SK-N-SH (cell line): ENCODE data around the gene SNX32. TPM values are rescaled to one million over a fixed set of nuclear protein-coding genes. Genes with fewer than 3 reads are reported as not detected.

Experiments used
- CTCF ChIA-PET: fragments of 300-600, 350-600 bp; formaldehyde crosslinking; extraction: SDS; loops from one replicate; lab custom pipeline; 2021; lab: Yijun Ruan, JAX
- POLR2A ChIA-PET: fragments of 350-600 bp; sonication (Branson Sonifier 250); formaldehyde crosslinking; extraction: SDS; loops from one replicate; lab custom pipeline; 2020; ENCODE audit warnings: antibody characterized with exemption, inconsistent platforms; lab: Yijun Ruan, JAX
- DNase-seq: peaks from one replicate; pipeline ENCODE4 v3.0.0; 2012
- H2AFZ ChIP-seq: fragments of 200-600 bp; sonication (generic); 2 replicates; pipeline ENCODE4 v1.8.1; 2016; ENCODE audit warnings: antibody characterized with exemption, mild to moderate bottlenecking, low read depth
- H3F3A ChIP-seq: fragments of 200-600 bp; sonication (generic); replicated peaks from 2 replicates; pipeline ENCODE3; 2016; ENCODE audit warnings: antibody characterized with exemption, mild to moderate bottlenecking; ENCODE audit not compliant: insufficient read depth
- H3K27ac ChIP-seq, 2 experiments: fragments of 200-500 bp in 1 of 2; fragments of 200-600 bp in 1 of 2; sonication (Bioruptor generic) in 1 of 2; sonication (generic), shearing (Covaris generic) in 1 of 2; 2 replicates each; pipeline versions ENCODE4 v1.5.1 to v1.6.1; 2014 to 2016; ENCODE audit warnings: low read depth in 2 of 2, inconsistent platforms in 1 of 2, low read length in 1 of 2, mild to moderate bottlenecking in 1 of 2, mixed read lengths in 1 of 2
- H3K27me3 ChIP-seq: fragments of 200-600 bp; sonication (generic), shearing (Covaris generic); 2 replicates; pipeline ENCODE4 v1.6.1; 2016; ENCODE audit warnings: mixed run types; ENCODE audit not compliant: insufficient read depth
- H3K36me3 ChIP-seq, 2 experiments: fragments of 200-500 bp in 1 of 2; fragments of 200-600 bp in 1 of 2; sonication (Bioruptor generic) in 1 of 2; sonication (generic) in 1 of 2; replicated peaks in 1 of 2; 2 replicates each; pipeline versions ENCODE3 to v1.5.1; 2014 to 2016; ENCODE audit warnings: low read length in 1 of 2, mild to moderate bottlenecking in 1 of 2; ENCODE audit not compliant: insufficient read depth in 2 of 2, control insufficient read depth in 1 of 2
- H3K4me1 ChIP-seq, 2 experiments: fragments of 200-500 bp in 1 of 2; fragments of 200-600 bp in 1 of 2; sonication (Bioruptor generic) in 1 of 2; sonication (generic), shearing (Covaris generic) in 1 of 2; 2 replicates each; pipeline versions ENCODE4 v1.5.1 to v1.6.1; 2014 to 2016; ENCODE audit warnings: low read depth in 1 of 2, low read length in 1 of 2, mixed run types in 1 of 2; ENCODE audit not compliant: insufficient read depth in 2 of 2, control insufficient read depth in 1 of 2
- H3K4me2 ChIP-seq: fragments of 200-600 bp; sonication (generic), shearing (Covaris generic); 2 replicates; pipeline ENCODE4 v1.6.1; 2017; ENCODE audit warnings: mixed run types
- H3K4me3 ChIP-seq, 2 experiments: fragments of 200-500 bp in 1 of 2; fragments of 200-600 bp in 1 of 2; sonication (Bioruptor generic) in 1 of 2; sonication (generic), shearing (Covaris generic) in 1 of 2; 2 replicates each; pipeline versions ENCODE4 v1.5.1 to v1.8.1; 2014 to 2016; ENCODE audit warnings: low read depth in 2 of 2, inconsistent platforms in 1 of 2, low read length in 1 of 2, mild to moderate bottlenecking in 1 of 2, mixed read lengths in 1 of 2, moderate library complexity in 1 of 2
- H3K79me2 ChIP-seq: fragments of 200-600 bp; sonication (generic); 2 replicates; pipeline ENCODE4 v1.8.1; 2017; ENCODE audit warnings: mild to moderate bottlenecking; ENCODE audit not compliant: insufficient read depth
- H3K9ac ChIP-seq: fragments of 200-600 bp; sonication (generic); 2 replicates; pipeline ENCODE4 v1.6.1; 2017; ENCODE audit warnings: mixed run types
- H3K9me2 ChIP-seq: fragments of 200-600 bp; sonication (generic); 2 replicates; pipeline ENCODE4 v1.6.1; 2017; ENCODE audit warnings: mixed run types
- H3K9me3 ChIP-seq: fragments of 200-600 bp; sonication (generic); 2 replicates; pipeline ENCODE4 v1.6.1; 2017; ENCODE audit warnings: mixed run types, mild to moderate bottlenecking, moderate library complexity
- H4K20me1 ChIP-seq: fragments of 200-600 bp; sonication (generic); 2 replicates; pipeline ENCODE4 v1.6.1; 2017; ENCODE audit warnings: mild to moderate bottlenecking, mixed run types; ENCODE audit not compliant: insufficient read depth
- CHD2 ChIP-seq: fragments of 150-350 bp; IDR thresholded peaks from 2 replicates; pipeline ENCODE4 v1.6.1; 2018; ENCODE audit warnings: low read length; ENCODE audit not compliant: partially characterized antibody
- GATA2 ChIP-seq: sonication (generic); formaldehyde crosslinking; IDR thresholded peaks from 2 replicates; pipeline ENCODE4 v1.5.0; 2020; ENCODE audit warnings: mild to moderate bottlenecking, missing genetic modification reagents
- MEF2A ChIP-seq: IDR thresholded peaks from 2 replicates; pipeline ENCODE4 v1.4.0; 2012; ENCODE audit warnings: low read depth, borderline replicate concordance
- NRF1 ChIP-seq: IDR thresholded peaks from 2 replicates; pipeline ENCODE4 v1.6.1; 2012; ENCODE audit warnings: low read depth, mild to moderate bottlenecking, low read length
- POLR2AphosphoS5 ChIP-seq: IDR thresholded peaks from 2 replicates; pipeline ENCODE4 v1.6.1; 2012; ENCODE audit warnings: low read depth, low read length
- RAD21 ChIP-seq: IDR thresholded peaks from 2 replicates; pipeline ENCODE4 v1.6.1; 2012; ENCODE audit warnings: mild to moderate bottlenecking, low read length
- RCOR1 ChIP-seq: fragments of 150-350 bp; IDR thresholded peaks from 2 replicates; pipeline ENCODE4 v1.6.1; 2017; ENCODE audit warnings: antibody characterized with exemption, low read length
- SIN3A ChIP-seq: IDR thresholded peaks from 2 replicates; pipeline ENCODE4 v1.6.1; 2012; ENCODE audit warnings: low read depth, mild to moderate bottlenecking, low read length, moderate library complexity, borderline replicate concordance
- SMC3 ChIP-seq: IDR thresholded peaks from 2 replicates; pipeline ENCODE4 v1.6.1; 2012; ENCODE audit warnings: low read depth, low read length, improper control_type of control experiment
- TAF1 ChIP-seq: IDR thresholded peaks from 2 replicates; pipeline ENCODE4 v1.6.1; 2012; ENCODE audit warnings: low read depth, mild to moderate bottlenecking, low read length, moderate library complexity, borderline replicate concordance
- TCF12 ChIP-seq: IDR thresholded peaks from 2 replicates; pipeline ENCODE4 v1.4.0; 2012
- TEAD4 ChIP-seq: IDR thresholded peaks from 2 replicates; pipeline ENCODE4 v1.4.0; 2012; ENCODE audit warnings: mild to moderate bottlenecking, borderline replicate concordance; ENCODE audit not compliant: insufficient read depth
- YY1 ChIP-seq: IDR thresholded peaks from 2 replicates; pipeline ENCODE4 v1.4.0; 2012; ENCODE audit warnings: low read depth, mild to moderate bottlenecking
- WGBS: methylation state at CpG from one replicate; pipeline ENCODE4 v1.1.6; 2017; ENCODE audit warnings: low lambda C conversion rate; 5-methylcytosine and 5-hydroxymethylcytosine counted together
- polyA plus RNA-seq, 3 experiments: library from polyadenylated mRNA; depleted of rRNA; stranded (reverse); fragments of >200 nt; gene quantifications; 2 replicates each; pipeline ENCODE4 v1.2.3, GENCODE V29; 2012
- TF ChIP-seq, protein P1 (sequence below): fragments of 200-600 bp; sonication (generic); IDR thresholded peaks from 2 replicates; pipeline ENCODE4 v1.6.1; 2017; ENCODE audit warnings: antibody characterized with exemption, mild to moderate bottlenecking, moderate library complexity
- TF ChIP-seq, protein P2 (sequence below): IDR thresholded peaks from 2 replicates; pipeline ENCODE4 v1.4.0; 2012; ENCODE audit warnings: low read depth
- TF ChIP-seq, protein P3 (sequence below): fragments of 150-350 bp; IDR thresholded peaks from 2 replicates; pipeline ENCODE4 v1.6.1; 2017; ENCODE audit warnings: antibody characterized with exemption, low read length, low read depth, borderline replicate concordance

The SNX32 gene
- polyA plus RNA-seq, 1 of the 3 experiments (the other 2 are of a cell fraction): 1.0 TPM

- no peaks in the 10 kb centered on the region for H3K9me2 ChIP-seq
- no peaks in the 10 kb centered on the region for H3K4me1 ChIP-seq
- no peaks in the 10 kb centered on the region for H4K20me1 ChIP-seq
- POLR2A ChIA-PET: interaction anchor here (1.5 kb wide), 1 partner anchor 16 kb away, joined by 4 read pairs; no protein-coding TSS in a partner anchor
- no peaks in the 10 kb centered on the region for H3K79me2 ChIP-seq
- H3F3A ChIP-seq: no peaks in the 10 kb centered on the region
- no peak overlapping the region for H3K9ac ChIP-seq
- H3K36me3 ChIP-seq: no peaks in the 10 kb centered on the region
- 39% methylated on average over 6 of the region's 6 CpGs for WGBS
- H3K4me2 ChIP-seq: no peak overlapping the region
- H3K27me3 ChIP-seq: peaks cover 57% of the 10 kb centered on the region; the same call in 1 of the 2 replicates
- TF ChIP-seq SMC3: no peak
- no peak for TF ChIP-seq RAD21
- no peak for TF ChIP-seq TAF1
- TF ChIP-seq, protein P1, sequence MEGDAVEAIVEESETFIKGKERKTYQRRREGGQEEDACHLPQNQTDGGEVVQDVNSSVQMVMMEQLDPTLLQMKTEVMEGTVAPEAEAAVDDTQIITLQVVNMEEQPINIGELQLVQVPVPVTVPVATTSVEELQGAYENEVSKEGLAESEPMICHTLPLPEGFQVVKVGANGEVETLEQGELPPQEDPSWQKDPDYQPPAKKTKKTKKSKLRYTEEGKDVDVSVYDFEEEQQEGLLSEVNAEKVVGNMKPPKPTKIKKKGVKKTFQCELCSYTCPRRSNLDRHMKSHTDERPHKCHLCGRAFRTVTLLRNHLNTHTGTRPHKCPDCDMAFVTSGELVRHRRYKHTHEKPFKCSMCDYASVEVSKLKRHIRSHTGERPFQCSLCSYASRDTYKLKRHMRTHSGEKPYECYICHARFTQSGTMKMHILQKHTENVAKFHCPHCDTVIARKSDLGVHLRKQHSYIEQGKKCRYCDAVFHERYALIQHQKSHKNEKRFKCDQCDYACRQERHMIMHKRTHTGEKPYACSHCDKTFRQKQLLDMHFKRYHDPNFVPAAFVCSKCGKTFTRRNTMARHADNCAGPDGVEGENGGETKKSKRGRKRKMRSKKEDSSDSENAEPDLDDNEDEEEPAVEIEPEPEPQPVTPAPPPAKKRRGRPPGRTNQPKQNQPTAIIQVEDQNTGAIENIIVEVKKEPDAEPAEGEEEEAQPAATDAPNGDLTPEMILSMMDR: no peak
- TF ChIP-seq, all 33 proteins: peak for 0
- H2AFZ ChIP-seq: no peak overlapping the region
- no peaks in the 10 kb centered on the region for H3K9me3 ChIP-seq
- no peak overlapping the region for H3K27ac ChIP-seq
- CTCF ChIA-PET: interaction anchor here (0.9 to 4.2 kb wide), 4 partner anchors 27 to 95 kb away, joined by 4 to 18 read pairs (median 6); partner anchors contain the start of gene KAT5
- no peak for DNase-seq
- H3K4me3 ChIP-seq: no peak overlapping the region
These were observed 26.8 kb upstream of the SNX32 start for GRCh38 chr11:65806979-65807378.

GRCh38 chr11:65808744-65809341 is 24.9 kb upstream of the SNX32 start:
- TF ChIP-seq, protein P2, sequence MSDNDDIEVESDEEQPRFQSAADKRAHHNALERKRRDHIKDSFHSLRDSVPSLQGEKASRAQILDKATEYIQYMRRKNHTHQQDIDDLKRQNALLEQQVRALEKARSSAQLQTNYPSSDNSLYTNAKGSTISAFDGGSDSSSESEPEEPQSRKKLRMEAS: no peak
- TF ChIP-seq CHD2: no peak
- no peak for TF ChIP-seq TAF1
- no peak overlapping the region for H3K4me3 ChIP-seq
- no peak overlapping the region for H2AFZ ChIP-seq
- no peak overlapping the region for H3K9ac ChIP-seq
- no peaks in the 10 kb centered on the region for H3K79me2 ChIP-seq
- WGBS: 39% methylated on average over 19 of the region's 20 CpGs
- no peaks in the 10 kb centered on the region for H3K4me1 ChIP-seq
- H3K9me2 ChIP-seq: no peaks in the 10 kb centered on the region
- H3K4me2 ChIP-seq: no peak overlapping the region
- H3K27ac ChIP-seq: no peak overlapping the region
- peaks cover 42% of the 10 kb centered on the region; the same call in 1 of the 2 replicates for H3K27me3 ChIP-seq
- ChIA-PET POLR2A (no interaction called here), CTCF (interaction anchor here (0.6 to 4.2 kb wide), 7 partner anchors 9 to 103 kb away, joined by 4 to 21 read pairs (median 7); partner anchors contain the start of gene KAT5)
- H3K9me3 ChIP-seq: no peaks in the 10 kb centered on the region
- no peaks in the 10 kb centered on the region for H3F3A ChIP-seq
- no peak for DNase-seq
- H3K36me3 ChIP-seq: no peaks in the 10 kb centered on the region
- no peaks in the 10 kb centered on the region for H4K20me1 ChIP-seq

DNA sequence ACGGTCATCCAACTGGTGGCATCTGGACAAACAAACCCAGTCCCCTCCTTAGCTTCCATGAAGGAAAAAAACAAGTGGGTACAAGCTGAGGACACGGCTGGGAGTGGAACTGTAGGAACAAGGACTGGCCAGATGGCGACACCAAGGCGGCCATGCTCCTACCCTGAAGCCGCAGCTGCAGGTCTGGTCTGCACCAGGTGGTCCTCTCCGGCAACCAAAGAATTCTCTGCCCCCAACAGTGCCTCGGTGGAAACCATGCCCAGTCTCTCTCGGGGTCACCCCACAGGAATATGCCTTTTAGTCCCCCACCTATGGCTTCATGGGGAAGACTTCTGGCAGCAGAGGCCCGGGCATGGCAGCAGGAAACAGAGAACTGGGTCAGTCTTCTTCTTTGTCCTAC is 24.3 kb upstream of the SNX32 start:
- POLR2A ChIA-PET: no interaction called here
- TF ChIP-seq YY1: no peak
- no peak for TF ChIP-seq RCOR1
- no peak for TF ChIP-seq MEF2A
- TF ChIP-seq, protein P3, sequence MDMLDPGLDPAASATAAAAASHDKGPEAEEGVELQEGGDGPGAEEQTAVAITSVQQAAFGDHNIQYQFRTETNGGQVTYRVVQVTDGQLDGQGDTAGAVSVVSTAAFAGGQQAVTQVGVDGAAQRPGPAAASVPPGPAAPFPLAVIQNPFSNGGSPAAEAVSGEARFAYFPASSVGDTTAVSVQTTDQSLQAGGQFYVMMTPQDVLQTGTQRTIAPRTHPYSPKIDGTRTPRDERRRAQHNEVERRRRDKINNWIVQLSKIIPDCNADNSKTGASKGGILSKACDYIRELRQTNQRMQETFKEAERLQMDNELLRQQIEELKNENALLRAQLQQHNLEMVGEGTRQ: no peak
- TF ChIP-seq RAD21: no peak
- TF ChIP-seq TEAD4: no peak
- no peak for TF ChIP-seq TAF1
- TF ChIP-seq POLR2AphosphoS5: no peak
- TF ChIP-seq, protein P1: no peak
- no peak for TF ChIP-seq SIN3A
- no peak for TF ChIP-seq GATA2
- no peak for TF ChIP-seq NRF1
- TF ChIP-seq TCF12: no peak

More for the DNA sequence above, 24.3 kb upstream of the SNX32 start:
- Histone ChIP-seq H3K79me2 (no peaks in the 10 kb centered on the region), H3K27ac (no peak overlapping the region), H3K9me3 (no peaks in the 10 kb centered on the region), H3K4me2 (no peak overlapping the region), H4K20me1 (no peaks in the 10 kb centered on the region), H3K9ac (no peak overlapping the region), H3K27me3 (peaks cover 35% of the 10 kb centered on the region; the same call in 1 of the 2 replicates), H3K4me1 (no peaks in the 10 kb centered on the region), H3K9me2 (no peaks in the 10 kb centered on the region), H3K36me3 (no peaks in the 10 kb centered on the region), H3F3A (no peaks in the 10 kb centered on the region), H2AFZ (no peak overlapping the region), H3K4me3 (no peak overlapping the region)
- no peak for DNase-seq
- 38% methylated on average over 8 of the region's 9 CpGs for WGBS
- CTCF ChIA-PET: interaction anchor here (0.6 to 4.2 kb wide), 7 partner anchors 8 to 192 kb away, joined by 3 to 21 read pairs (median 5); partner anchors contain the start of gene KAT5
